ENCODE data around the gene ANKS1B.
"Not testable (repeated sequence)": the region's sequence is repeated elsewhere in the genome, so short reads cannot be mapped to it uniquely, and the experiment has no call there.

The ANKS1B gene

DNA sequence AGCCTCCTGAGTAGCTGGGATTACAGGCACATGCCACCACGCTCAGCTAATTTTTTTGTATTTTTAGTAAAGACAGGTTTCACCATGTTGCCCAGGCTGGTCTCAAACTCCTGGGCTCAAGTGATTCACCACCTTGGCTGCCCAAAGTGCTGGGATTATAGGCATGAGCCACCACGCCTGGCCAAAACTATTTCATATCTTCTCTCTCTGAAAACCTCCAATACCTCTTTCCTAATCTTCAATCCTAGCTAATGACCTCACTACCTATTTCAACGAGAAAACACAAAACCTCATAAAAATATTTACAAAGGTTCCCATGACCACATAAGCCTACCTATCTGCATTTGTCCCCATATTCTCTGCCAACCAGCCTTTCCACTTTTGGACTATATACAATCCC, 32.3 kb upstream of the ANKS1B start:
- no peak overlapping the region for H3K4me3 ChIP-seq (ENCODE audit: low read depth, low read length)
- TF ChIP-seq, protein P1, sequence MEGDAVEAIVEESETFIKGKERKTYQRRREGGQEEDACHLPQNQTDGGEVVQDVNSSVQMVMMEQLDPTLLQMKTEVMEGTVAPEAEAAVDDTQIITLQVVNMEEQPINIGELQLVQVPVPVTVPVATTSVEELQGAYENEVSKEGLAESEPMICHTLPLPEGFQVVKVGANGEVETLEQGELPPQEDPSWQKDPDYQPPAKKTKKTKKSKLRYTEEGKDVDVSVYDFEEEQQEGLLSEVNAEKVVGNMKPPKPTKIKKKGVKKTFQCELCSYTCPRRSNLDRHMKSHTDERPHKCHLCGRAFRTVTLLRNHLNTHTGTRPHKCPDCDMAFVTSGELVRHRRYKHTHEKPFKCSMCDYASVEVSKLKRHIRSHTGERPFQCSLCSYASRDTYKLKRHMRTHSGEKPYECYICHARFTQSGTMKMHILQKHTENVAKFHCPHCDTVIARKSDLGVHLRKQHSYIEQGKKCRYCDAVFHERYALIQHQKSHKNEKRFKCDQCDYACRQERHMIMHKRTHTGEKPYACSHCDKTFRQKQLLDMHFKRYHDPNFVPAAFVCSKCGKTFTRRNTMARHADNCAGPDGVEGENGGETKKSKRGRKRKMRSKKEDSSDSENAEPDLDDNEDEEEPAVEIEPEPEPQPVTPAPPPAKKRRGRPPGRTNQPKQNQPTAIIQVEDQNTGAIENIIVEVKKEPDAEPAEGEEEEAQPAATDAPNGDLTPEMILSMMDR (IDR thresholded peaks at IDR 0.05; ENCODE audit: insufficient read depth, low read depth, low read length, missing control alignments): no peak
- DNase-seq (ENCODE audit: low read depth): no peak

DNA sequence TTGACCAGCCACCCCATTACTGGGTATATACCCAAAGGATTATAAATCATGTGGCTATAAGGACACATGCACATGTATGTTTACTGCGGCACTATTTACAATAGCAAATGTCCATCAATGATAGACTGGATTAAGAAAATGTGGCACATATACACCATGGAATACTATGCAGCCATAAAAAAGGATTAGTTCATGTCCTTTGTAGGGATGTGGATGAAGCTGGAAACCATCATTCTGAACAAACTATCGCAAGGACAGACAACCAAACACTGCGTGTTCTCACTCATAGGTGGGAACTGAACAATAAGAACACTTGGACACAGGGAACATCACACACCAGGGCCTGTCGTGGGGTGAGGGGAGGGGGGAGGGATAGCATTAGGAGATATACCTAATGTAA, 31.6 kb upstream of the ANKS1B start:
- not testable (repeated sequence) for H3K4me3 ChIP-seq (ENCODE audit: low read depth, low read length); DNase-seq (ENCODE audit: low read depth)

DNA sequence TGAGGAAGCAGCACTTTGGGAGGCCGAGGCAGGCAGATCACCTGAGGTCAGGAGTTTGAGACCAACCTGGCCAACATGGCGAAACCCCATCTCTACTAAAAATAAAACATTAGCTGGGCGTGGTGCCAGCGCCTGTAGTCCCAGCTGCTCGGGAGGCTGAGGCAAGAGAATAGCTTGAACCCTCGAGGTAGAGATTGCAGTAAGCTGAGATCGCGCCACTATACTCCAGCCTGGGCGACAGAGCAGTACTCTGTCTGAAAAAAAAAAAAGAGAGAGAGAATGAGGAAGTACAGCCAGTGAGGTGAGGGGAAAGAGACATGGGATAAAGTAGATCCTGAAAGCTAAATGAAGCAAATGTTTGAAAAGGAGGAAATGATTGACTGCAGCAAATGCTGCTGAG, 21.1 kb upstream of the ANKS1B start:
- DNase-seq (ENCODE audit: low read depth); H3K4me3 ChIP-seq (ENCODE audit: low read depth, low read length): not testable (repeated sequence)

DNA sequence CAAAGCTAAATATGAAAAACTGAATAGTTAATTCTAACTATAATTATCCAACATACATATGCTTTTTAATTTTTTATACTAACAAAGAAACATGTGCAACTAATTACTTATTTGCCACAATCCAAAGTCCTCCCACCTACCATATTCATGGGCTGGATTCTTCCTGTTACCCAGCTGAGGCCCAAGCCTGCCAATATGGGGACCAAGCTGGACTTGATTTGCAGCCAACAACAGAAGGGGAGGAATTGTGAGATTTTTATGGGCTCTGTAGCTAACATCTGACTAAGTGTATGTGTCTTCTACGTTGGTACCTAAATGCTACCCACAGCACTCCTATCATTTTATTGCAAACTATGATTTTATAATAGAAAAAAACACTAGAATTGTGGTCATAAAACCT, 13.1 kb upstream of the ANKS1B start:
- TF ChIP-seq, protein P1 (IDR thresholded peaks at IDR 0.05; ENCODE audit: insufficient read depth, low read depth, low read length, missing control alignments): no peak
- no peak overlapping the region for H3K4me3 ChIP-seq (ENCODE audit: low read depth, low read length)
- DNase-seq (ENCODE audit: low read depth): no peak

DNA sequence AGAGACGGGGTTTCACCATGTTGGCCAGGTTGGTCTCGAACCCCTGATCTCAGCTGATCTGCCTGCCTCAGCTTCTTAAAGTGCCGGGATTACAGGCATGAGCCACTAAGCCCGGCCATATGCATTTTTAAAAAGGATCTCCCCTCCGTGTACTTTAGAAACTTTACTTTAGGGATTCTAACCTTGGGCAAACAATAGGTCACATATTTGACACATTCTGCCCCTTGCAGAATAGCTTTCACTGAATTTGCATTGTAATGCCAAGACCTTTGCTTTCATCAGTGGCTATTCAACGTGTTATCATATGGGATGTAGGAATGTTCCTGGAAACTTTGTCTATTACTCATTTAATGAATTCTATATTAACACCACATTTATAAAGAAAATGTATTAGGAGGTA, 11.4 kb upstream of the ANKS1B start:
- TF ChIP-seq, protein P1 (IDR thresholded peaks at IDR 0.05; ENCODE audit: insufficient read depth, low read depth, low read length, missing control alignments): no peak
- H3K4me3 ChIP-seq (ENCODE audit: low read depth, low read length): no peak overlapping the region
- no peak for DNase-seq (ENCODE audit: low read depth)

DNA sequence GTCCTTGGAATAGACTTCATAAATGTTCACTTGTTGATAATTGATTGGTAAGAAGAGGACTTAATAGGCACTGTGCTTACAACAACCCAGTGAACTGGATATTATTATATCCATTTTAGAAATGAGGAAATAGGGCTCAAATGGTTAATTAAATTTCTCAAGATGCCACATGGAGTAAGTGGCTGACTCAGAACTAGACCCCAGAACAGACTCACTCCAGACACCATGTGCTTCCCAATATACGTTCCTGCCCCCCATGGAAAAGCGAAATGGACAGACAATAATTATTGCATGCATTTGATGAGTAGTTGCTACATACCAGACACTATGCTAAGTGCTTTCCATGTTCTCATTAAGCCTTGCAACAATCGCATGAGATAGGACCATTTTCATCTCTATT, 895 bp upstream of the ANKS1B start:
- no peak for DNase-seq (ENCODE audit: low read depth)
- no peak overlapping the region; the same call in 1 of the 2 replicates for H3K4me3 ChIP-seq (ENCODE audit: low read depth, low read length)
- TF ChIP-seq, protein P1 (IDR thresholded peaks at IDR 0.05; ENCODE audit: insufficient read depth, low read depth, low read length, missing control alignments): no peak

DNA sequence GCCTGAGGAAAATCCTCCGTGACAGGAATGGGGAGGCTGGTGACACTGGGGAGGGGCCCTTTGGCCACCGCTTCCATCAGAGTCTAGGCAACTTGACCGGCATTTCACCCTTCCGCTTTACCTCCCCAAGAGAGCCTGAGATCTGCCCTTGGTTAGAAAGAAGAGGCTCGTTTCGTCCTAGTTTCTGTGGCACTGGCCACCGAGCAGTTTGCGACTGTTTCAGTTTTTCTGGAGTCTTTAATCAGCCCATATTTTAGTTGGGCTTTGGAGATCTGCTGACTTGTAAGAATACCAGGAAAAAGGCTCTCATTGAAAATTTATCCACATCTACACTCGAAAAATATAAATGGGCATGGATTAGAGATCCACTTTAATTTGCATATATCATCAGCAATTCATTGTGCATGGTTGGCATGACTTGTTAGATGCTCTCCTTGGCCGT, 414 bp upstream of the ANKS1B start:
- peak overlapping the region; percentile 66 for H3K4me3 ChIP-seq (ENCODE audit: low read depth, low read length)
- TF ChIP-seq, protein P1 (IDR thresholded peaks at IDR 0.05; ENCODE audit: insufficient read depth, low read depth, low read length, missing control alignments): no peak
- DNase-seq (ENCODE audit: low read depth): peak; percentile 21

DNA sequence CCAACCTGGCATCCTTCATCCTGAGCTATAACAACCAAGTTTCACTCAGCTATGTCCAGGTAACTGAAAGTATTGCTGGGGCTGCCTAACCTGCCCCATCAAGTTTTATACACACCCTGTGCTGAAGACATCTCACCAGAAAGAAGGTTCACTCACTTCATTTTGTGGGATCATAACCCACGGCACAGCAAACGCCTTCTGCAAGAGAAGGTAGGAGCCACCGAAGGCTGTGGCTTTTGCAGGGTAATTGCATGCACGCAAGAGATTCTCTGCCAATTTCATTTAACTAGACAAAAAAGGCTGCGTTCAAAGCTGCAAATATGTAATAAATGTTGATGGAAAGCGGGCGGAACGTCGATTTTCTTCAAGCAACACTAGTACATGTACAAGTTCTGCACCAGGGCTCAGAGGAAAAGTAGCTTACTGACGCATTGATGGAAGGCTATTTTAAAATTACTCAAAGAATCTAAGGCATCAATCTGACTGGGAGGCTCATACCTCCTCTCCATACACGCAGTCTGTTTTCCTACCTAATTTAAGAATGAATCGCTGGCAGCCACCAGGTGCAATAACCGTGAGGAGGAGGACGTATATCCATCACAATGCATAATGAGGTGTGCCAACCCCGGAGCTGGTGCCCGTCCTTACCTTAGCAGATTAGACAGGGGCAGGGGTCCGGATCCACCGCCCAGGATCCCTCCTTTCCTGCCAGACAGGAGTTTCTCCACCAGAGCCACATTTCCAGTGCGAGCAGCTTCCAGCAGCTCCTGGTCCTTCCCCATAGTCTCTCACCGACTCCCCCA, 1.1 kb downstream of the ANKS1B start:
- no peak for DNase-seq (ENCODE audit: low read depth)
- no peak overlapping the region for H3K4me3 ChIP-seq (ENCODE audit: low read depth, low read length)
- TF ChIP-seq, protein P1 (IDR thresholded peaks at IDR 0.05; ENCODE audit: insufficient read depth, low read depth, low read length, missing control alignments): no peak

Data from GM12865 (cell line).